ENCODE results near the gene XPNPEP2.

The XPNPEP2 gene

DNA sequence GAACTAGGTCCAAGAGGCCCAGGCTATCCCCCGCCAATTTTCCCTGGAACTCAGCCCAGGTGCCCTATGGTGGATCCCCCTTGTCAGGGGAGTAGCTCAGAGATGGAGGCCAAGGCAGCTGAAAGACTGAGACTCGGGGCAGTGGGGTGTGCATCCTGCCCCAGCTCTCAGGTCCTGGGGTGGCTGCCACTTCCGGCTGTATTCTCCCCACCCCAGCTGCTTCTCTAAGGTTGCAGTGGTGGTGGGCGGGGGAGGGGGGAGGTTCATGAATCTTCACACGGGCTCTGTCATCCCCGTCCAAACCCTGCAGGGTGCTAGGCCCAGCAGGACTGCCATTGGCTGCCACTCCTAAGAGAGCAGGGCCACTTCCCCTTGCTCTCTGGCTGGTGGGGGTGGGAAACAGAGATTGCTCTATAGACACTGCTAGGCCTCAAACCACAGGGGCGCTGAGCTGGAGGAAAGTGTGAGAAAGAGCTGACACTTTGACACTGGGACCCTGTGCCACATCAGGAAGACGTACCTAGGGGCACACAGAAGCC, 42.4 kb downstream of the XPNPEP2 start:
- no peak for DNase-seq

DNA sequence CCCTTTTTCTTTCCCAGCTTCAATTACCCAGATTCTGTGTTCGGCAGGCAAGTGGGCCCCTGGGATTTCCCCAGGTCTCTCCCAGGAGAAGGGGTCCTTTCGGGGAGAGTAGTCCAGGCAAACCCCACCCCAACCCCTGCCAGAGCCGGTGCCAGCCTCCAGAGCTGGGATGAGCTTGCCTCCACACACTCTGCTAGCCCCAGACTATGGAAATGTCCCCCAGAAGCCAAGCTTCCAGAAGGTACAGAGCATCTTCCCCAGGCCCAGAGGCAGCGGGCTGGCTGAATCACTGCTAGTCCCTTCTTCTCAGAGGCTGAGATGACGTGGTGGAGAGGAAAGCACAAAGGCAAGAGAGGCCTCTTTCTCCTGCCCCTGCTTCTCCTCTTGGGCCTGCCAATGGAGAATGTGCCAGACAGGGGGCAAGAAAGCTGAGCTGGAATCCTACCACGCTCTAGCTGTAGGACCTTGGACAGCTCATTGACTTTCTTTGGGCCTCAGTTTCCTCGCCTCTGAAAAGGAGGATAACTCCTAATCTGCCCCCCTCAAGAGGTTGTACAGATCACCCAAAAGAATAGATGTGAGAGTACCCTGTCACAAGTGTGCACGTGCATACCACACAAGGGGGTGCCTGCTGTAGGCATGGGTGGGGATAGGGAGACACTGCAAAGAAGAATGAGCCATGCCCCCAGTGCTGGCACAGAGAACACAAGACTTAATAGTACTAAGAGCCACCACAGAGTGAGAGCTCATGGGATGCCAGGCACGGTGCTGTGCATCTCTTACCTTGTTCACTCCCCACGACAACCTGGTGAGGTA, 43.1 kb downstream of the XPNPEP2 start:
- DNase-seq, result no peak

DNA sequence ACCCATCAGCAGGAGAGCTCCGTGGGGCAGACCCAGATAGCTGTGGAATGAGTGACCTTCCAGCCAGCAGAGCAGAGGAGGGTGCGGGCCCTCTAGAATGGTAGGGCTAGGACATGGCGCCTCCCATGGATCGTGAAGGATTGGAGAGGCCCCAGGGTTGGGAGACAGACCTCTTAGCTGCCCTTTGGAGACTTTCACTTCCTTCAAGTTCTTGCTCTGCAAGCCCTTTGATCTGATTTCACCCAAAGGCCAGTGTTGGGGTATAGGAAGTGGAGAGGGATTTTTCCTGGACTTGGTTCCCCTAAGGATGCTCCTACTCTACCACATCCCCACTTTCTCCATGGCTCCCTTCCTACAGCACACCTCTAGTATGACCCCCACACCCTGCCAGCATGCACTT, 43.9 kb downstream of the XPNPEP2 start:
- no peak for DNase-seq

DNA sequence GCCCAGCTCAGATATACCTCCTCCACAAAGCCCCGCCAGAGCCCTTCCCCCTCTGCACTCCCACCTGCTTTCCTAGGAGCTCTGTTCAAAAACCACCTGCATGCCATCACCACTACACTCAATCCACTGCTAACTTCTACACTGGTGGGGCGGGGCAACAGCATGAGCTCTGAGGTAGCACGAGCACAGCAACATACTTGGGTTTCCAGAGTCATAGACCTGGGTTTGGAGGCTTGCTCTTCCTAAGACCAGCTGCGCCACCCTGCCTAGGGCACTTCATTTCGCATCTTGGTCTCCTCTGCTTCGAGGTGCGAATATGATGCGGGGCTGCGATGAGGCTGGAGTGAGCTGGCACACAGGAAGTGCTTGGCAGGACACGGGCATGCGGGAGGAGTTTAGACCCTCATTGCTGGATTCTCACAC, 44.5 kb downstream of the XPNPEP2 start:
- DNase-seq, result no peak

DNA sequence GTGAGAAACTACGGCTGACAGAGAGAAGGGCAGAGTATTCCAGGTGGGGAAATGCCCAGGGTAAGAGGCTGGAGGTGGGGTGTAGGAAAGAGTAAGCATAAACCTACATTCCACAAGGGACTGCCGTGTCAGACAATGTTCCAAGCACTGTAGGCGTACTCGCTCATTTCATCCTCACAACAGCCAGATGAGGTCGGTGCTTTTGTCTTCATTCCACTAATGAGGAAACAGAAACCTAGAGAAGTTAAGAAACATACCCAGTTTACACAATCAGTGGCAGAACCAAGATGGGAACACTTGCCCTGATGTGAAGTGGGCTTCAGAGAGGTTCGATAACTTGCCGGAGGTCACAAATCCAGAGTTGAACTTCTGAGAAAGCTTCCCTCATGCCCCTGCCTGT, 45.6 kb downstream of the XPNPEP2 start:
- DNase-seq, result no peak

DNA sequence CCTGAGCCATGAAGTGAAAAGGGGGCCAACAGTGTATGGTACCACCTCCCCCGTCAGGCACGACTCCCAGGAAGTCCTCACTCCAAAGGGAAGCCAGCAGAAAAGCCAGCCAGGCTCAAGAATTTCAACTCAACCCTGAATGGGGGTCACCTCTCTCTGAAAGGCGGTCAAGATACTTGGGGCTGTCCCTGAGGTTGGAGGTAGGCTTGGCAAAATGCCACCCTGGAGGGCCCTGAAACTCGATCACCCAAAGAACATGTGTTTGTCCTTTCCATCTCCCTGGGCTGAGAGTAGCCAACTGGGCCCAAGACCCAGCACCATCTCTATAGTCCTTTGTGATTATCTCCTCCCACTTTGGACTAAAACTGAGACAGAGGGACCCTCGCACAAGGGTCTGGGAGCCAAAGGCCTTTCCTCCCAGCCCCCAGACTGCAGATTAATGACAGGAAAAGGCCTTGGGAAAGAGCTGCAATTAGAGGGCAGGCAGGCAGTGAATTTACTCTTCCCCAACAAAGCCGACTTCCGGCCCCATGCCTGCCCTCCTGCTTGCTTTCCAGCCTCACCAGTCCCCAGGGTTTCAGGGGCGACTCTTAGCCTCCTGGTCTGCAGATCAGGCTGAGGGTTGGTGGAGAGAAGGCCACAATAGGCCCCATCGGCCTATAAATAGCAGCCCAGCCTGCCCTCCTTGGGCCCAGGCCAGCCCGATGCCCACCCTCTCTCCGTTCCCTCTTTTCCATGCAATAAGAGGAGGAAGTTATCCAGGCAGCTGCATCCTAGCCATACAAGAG, 46.6 kb downstream of the XPNPEP2 start:
- DNase-seq, result no peak

DNA sequence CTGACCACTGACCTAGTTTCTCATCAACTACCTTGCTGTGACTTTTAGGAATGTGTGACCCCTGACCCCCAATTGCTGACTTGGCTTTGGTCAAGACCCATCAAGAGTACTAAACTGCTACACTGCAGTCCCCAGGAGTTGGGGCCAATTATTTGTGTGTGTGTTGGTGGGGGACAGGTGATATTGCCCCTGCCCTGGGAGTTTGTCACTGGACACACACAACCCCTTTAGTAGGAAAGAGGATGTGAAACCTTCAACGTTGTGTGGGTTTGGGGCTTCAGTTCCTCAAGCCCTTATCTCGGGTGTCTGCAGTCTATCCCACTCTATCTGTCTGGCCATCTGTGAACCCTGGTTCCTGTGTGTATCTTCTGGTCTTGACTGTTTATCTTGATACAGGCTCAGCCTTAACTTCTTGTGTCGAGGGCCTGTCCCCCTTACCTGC, 47.5 kb downstream of the XPNPEP2 start:
- DNase-seq, result no peak

DNA sequence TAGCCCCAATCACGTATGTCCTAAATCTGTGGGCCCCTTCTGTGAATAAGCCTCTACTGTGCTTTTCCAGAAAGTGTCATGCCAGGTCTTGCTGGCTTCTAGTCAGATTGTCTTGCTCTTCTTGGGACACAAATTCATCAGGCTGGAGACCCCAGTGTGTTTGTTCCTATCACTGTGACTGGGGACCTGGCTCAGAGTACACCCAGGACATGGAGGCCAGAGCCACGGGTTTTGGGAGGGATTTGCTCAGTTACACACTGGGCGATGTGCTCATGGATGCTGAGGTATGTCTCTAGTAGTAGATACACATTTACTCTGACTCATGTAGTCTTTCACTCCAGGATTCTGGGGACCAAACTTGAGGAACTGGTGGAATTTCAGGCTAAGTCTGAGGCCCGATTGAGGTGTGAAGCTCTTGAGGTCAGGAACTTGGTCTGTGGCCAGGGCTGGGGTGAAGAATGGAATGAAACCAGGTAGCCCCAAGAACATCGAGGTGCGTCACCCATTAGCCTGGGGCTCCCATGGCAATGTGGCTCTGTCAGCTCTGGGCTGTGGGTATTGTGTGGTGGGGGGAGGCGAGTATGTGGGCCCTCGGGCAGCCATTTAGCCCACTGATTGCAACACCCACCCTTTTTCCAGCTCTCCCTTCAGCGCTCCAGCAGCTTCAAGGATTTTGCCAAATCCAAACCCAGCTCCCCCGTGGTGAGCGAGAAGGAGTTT, 48.7 kb downstream of the XPNPEP2 start:
- no peak for DNase-seq

DNA sequence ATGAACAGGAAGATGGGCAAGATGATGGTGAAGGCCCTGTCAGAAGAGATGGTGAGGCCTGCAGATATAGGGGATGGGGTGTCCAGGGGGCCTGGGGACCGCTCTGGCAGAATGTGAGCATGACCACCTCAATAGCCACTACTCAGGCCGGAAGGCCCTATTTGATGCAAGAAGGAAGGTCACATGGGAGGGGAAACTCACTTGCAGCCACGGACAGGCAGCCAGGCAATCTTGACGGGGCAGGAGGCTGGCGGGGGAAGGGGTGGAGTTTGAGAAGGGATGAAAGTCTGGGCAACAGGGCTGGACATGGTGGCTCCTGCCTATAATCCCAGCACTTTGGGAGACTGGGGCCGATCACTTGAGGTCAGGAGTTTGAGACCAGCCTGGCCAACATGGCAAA, 49.7 kb downstream of the XPNPEP2 start:
- DNase-seq, result no peak

DNA sequence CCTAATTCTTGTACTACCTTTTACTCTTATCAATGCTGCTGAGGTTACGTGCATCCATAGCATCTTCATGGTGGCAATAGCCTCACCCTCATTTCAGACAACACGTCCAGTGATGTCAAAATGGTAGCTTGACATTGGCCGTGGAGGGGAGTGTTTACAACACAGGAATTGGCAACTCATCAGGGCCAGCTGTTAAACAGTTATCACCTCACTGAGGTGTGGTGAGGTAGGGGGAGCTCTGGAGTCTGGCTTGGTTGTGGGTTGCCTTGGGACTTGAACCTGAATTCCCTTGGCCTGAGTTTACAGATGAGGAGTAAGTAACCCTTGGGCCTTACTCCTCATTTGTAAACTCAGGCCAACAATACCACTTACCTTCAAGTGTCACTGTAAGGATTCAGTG, 51.4 kb downstream of the XPNPEP2 start:
- no peak for DNase-seq

DNA sequence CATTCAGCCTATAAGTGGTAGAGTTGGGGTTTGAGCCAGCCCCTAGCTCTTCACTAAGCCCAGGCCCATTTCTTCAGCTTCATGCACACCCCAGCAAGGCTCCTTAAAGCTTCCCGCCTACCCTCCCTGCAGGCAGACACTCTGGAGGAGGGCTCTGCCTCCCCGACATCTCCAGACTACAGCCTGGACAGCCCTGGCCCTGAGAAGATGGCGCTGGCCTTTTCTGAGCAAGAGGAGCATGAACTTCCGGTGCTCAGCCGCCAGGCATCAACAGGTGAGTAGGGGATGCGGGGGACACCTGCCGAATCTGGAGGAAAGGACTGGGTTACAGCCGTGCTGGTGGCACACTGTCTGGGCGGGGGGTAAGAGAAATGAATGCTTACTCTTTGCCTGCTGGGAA, 52.0 kb downstream of the XPNPEP2 start:
- DNase-seq, result no peak

DNA sequence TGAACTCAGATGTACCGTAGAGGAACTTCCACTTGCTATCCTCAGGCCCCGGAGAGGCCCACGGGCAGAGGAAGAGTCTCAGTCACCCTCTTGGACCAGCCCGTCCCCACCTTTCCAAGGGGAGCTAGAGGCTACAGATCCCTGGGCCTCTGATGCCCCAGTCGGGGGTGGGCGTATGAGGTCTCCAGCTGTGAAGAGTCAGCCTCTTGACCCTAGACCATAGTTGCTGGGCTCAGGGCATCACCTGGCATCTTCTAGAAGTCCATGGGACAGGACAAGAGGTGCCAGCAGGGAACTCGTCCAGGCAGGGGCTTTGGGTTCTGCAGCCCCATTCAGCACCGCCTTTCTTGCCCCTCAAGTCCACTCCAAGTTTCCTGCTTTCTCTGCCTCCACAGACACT, 52.6 kb downstream of the XPNPEP2 start:
- no peak for DNase-seq

DNA sequence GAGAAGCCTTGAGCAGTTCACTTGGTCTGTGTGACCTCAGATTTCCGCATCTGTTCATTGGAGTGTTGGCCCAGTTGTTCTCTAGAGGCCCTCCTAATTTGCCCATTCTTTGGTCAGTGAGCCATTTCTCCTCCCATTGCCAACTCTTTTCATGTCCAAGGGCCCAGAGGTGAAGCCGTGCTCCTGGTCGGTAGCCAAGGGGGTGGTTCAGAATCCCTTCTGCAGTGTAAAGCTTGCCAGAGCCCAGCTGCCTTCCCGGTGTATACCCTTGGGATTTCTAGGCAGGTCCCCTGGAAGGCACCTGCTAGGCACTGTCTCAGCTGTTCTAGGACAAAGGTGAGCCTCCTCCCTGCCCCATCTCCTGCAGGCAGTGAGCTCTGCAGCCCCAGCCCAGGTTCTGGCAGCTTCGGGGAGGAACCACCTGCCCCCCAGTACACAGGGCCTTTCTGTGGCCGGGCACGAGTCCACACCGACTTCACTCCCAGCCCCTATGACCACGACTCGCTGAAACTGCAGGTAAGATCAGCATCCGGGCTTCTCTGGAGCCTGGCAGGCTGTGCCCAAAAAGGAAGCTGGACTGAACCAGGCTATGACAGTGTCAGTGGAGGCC, 53.3 kb downstream of the XPNPEP2 start:
- DNase-seq, result no peak

DNA sequence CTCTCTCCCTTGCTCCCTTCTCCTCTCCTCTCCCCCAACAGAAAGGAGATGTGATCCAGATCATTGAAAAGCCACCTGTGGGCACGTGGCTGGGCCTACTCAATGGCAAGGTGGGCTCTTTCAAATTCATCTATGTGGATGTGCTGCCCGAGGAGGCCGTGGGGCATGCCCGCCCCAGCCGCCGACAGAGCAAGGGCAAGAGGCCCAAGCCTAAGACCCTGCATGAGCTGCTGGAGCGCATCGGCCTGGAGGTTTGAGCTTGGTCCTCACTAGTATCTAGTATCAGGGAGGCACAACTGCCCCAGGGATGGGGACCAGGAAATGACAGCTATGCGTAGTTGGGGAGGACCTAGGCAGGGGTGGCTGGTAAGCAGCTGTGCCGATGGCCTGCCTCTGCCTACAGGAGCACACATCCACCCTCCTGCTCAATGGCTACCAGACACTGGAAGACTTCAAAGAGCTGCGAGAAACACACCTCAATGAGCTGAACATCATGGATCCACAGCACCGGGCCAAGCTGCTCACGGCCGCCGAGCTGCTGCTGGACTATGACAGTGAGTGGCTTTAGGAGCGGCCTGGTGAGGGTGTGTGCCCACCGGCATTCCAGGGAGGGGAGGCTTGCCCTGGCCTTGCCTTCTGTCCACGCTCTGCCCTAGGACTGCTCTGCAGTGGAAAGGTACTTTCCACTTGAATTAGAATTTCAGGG, 54.0 kb downstream of the XPNPEP2 start:
- no peak for DNase-seq

DNA sequence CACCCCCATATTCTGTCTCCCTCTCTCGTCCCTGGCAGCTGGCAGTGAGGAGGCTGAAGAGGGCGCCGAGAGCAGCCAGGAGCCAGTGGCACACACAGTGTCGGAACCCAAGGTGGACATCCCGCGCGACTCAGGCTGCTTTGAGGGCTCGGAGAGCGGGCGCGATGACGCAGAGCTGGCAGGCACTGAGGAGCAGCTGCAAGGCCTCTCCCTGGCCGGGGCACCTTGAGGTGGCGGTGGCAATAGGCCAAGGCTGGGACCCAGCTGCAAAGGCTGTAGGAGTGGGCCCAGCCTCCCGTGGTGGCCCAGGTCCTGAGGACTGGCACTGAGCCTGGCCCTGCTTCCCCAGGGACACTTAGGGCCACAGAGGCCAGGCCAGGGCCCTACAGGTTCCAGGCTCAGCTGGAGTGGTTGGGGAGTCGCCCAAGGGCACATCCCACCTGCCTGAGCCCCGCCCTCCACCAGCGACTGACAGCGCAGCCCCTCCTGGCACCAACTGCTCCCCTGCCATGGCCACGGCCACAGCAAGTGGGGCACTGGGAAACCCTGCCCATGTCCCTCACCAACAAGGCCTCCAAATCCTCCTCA, 54.9 kb downstream of the XPNPEP2 start:
- DNase-seq, result no peak

DNA sequence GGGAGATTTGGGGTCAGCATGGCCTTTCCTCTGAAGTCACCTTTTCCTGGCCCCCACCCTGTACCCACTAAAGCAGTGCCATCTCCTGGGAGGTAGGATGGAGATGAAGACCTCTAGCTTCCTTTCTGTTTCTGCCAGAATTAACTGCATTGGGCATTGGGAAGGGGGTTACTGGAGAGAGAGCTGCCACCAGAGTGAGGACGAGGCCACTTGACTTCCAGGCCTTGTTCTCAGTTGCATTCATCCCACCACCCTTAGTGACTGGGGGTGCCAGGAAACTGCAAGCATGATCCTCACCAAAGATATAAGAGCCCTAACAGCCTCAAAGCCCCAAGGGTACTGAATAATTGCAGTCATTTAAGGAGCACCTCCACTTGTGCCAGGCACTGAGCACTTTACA, 56.8 kb downstream of the XPNPEP2 start:
- no peak for DNase-seq

DNA sequence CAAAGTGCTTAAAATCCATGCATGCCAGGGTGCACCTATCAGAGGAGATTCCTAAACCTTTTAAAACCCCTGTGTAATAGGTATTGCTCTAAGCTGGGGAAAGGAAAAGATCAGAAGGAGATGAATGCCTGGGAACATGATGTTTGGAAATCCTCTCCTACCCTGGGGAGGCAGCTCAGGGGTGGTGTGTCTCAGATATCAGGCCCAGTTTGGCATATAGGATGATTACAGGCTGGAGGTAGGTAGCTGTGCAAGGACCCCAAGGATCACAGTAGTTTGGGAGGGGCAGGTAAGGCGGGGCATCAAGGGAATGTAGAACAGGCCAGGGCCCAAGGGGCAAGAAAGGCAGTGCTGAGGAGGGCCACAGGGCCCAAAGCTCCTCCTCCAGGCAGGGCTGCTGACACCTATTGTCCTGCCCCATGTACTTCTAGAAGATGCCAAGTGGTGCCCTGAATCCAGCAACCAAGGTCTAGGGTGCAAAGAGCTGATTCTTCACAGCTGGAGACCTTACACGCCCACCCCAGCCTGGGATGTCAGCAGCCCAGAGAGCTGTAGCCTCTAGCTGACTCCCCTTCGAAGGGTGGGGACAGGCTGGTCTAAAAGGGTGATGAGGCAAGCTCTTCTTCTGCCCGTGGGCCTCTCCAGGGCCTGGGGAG, 58.6 kb downstream of the XPNPEP2 start:
- no peak for DNase-seq

DNA sequence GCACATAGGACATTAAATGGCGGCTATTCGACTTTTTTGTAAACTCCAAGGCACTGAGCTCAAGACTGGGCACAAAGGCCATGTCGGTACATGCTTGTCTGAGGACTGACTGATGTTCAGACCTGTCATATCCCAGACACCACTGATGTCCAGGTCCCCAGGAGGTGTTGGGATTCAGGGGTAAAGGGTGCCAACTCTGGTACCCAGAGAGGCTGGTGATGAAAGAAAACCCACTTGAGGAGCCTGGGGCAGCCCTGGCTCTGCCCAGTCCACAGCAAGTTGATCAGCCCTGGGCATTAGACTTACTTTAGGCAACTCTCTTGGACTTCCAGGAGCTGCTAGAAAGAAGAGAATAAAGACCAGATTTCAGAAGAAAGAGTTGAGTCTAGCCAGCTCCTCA, 59.7 kb downstream of the XPNPEP2 start:
- DNase-seq, result no peak

DNA sequence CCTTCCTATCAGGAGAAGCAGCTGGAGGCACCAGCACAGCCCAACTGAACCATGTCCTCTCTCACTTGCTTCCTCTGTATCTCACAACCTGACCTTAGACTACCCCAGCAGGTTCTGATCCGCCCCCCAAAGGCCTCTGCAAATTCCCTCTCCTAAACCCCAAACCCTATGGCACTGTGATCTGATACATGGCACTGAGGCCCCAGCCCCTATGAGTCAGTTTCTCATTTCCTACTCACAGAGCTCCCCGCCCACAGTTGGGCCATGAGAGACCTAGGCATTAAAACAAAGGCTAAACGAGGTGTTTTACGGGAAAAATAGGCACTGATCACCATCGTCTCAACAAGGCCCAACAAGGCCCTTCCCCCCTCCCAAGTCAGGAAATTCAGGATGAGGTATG, 60.1 kb downstream of the XPNPEP2 start:
- DNase-seq, result no peak

DNA sequence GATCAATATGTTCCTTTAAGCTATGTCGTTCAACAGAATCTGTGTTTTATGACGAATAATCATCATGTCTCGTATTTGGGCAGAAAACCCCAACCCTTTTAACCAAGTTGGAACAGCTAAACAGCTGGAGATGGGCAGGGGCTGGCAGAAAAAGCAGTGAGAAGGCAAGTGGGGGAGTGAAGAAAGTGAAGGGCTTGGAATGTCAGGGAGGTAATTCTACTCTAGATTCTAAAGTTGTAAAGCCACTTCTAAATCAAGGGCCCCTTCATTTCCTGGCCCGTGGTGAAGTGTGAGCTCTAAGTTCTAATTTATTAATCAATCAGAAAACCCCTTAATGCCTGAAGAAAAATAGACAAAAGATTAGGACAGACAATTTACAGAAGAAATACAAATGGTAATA, 61.4 kb downstream of the XPNPEP2 start:
- DNase-seq, result no peak

DNA sequence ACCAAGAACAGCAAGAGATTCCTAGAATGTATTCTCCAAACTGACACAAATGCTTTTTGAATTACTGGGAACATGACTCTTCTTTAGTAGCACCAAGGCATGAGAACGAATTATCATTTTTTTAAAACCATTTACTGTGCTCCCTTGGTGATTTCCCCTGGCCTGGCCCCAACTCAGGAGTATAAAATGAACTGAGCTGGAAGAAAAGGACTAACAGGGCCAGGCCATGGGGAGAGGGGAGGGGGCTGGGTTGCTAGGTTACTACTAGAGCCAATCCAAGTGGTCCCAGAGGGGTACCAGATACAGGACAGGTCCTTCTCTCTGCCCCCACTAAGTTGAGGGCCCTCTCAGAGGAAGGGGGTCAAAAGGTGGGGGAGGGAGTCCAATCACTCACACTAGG, 64.1 kb downstream of the XPNPEP2 start:
- DNase-seq, result no peak
